ENCODE data around the gene FAM53A.

GRCh38 chr4:1611501-1611870, 72.6 kb downstream of the FAM53A start:
- TF ChIP-seq POLR2AphosphoS5 (IDR thresholded peaks at IDR 0.05; ENCODE audit: borderline replicate concordance, low read depth, low read length) (no peak), EZH2 (IDR thresholded peaks at IDR 0.05) (no peak)

Measured in SK-N-MC (cell line).